Panc1 (cell line): ENCODE data around the gene FAM8A1.

ENCODE experiments used
- CTCF ChIP-seq: fragments of 450-650 bp; IDR thresholded peaks from 2 replicates; pipeline ENCODE4 v1.5.1; 2017; ENCODE audit warnings: mild to moderate bottlenecking
- POLR2AphosphoS5 ChIP-seq: IDR thresholded peaks from 2 replicates; pipeline ENCODE4 v1.6.1; 2012; ENCODE audit warnings: mild to moderate bottlenecking, low read depth, low read length, moderate library complexity

GRCh38 chr6:17600527-17601385 lies 654 bp downstream of the FAM8A1 start:
- TF ChIP-seq POLR2AphosphoS5 (no peak), CTCF (no peak)
